ENCODE data around the gene FOXP1.
A peak's percentile ranks its signal among the peaks of the same experiment; 100 is the strongest.

The FOXP1 gene

GRCh38 chr3:71401695-71402231, 181.8 kb downstream of the FOXP1 start:
- no peak overlapping the region for H3K4me3 ChIP-seq (ENCODE audit: control insufficient read depth, low read depth, low read length)
- TF ChIP-seq, protein P1, sequence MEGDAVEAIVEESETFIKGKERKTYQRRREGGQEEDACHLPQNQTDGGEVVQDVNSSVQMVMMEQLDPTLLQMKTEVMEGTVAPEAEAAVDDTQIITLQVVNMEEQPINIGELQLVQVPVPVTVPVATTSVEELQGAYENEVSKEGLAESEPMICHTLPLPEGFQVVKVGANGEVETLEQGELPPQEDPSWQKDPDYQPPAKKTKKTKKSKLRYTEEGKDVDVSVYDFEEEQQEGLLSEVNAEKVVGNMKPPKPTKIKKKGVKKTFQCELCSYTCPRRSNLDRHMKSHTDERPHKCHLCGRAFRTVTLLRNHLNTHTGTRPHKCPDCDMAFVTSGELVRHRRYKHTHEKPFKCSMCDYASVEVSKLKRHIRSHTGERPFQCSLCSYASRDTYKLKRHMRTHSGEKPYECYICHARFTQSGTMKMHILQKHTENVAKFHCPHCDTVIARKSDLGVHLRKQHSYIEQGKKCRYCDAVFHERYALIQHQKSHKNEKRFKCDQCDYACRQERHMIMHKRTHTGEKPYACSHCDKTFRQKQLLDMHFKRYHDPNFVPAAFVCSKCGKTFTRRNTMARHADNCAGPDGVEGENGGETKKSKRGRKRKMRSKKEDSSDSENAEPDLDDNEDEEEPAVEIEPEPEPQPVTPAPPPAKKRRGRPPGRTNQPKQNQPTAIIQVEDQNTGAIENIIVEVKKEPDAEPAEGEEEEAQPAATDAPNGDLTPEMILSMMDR (conservative IDR thresholded peaks at IDR 0.05; ENCODE audit: control insufficient read depth, insufficient read depth, low read depth, low read length), result no peak
- no peak for DNase-seq (ENCODE audit: low read depth)

DNA sequence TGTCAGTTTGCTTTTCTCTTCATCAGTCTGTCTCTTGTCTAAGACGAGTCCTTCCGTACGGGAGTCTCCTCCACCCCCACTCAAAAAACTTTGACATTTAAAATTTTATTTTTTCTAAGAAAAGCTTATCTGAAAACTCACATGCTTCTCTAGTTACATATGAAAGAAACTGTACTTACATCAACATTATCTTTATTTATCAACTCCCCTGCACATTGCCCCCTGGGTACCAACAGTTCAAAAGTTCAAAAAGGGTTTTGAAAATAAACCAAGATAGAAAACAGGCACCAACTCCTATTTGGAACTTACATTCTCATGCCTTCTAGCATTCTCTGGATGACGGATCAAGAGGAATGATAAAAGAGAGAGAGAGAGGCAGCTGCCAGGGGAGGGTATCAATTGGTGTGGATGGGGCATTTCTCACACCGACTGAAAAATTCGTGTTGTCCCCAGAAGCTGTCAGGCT, 182.5 kb downstream of the FOXP1 start:
- TF ChIP-seq, protein P1 (conservative IDR thresholded peaks at IDR 0.05; ENCODE audit: control insufficient read depth, insufficient read depth, low read depth, low read length), result no peak
- no peak for DNase-seq (ENCODE audit: low read depth)

GRCh38 chr3:71399478-71399877, 184.1 kb downstream of the FOXP1 start:
- no peak for DNase-seq (ENCODE audit: low read depth)
- no peak overlapping the region for H3K4me3 ChIP-seq (ENCODE audit: control insufficient read depth, low read depth, low read length)
- TF ChIP-seq, protein P1 (conservative IDR thresholded peaks at IDR 0.05; ENCODE audit: control insufficient read depth, insufficient read depth, low read depth, low read length), result no peak

More for the DNA sequence above, 182.5 kb downstream of the FOXP1 start:
- H3K4me3 ChIP-seq (ENCODE audit: control insufficient read depth, low read depth, low read length), result no peak overlapping the region

- no peak for DNase-seq (ENCODE audit: low read depth)
- H3K4me3 ChIP-seq (ENCODE audit: control insufficient read depth, low read depth, low read length), result no peak overlapping the region
- TF ChIP-seq, protein P1 (conservative IDR thresholded peaks at IDR 0.05; ENCODE audit: control insufficient read depth, insufficient read depth, low read depth, low read length), result no peak
Measured at GRCh38 chr3:71398157-71398836, 185.2 kb downstream of the FOXP1 start.

DNA sequence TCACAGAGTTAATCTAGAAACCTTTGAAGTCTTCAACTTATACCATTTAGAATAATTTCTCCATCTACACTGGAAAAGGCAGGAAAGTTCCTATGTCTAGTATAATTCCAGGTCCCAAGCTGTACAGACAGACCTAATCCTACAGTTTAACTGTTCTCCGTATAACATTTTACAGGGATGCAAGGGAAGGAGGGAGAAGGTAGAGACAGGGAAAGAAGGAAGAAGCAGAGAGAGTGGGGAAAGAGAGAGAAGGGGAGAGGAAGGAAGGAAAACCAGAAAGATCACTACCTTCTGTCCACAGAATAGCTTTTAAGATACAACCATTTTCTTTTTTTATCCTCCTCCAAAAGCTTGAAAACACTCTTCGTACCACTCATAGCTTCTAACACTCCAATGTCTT, 185.8 kb downstream of the FOXP1 start:
- DNase-seq (ENCODE audit: low read depth), result no peak
- H3K4me3 ChIP-seq (ENCODE audit: control insufficient read depth, low read depth, low read length), result no peak overlapping the region
- TF ChIP-seq, protein P1 (conservative IDR thresholded peaks at IDR 0.05; ENCODE audit: control insufficient read depth, insufficient read depth, low read depth, low read length), result no peak

DNA sequence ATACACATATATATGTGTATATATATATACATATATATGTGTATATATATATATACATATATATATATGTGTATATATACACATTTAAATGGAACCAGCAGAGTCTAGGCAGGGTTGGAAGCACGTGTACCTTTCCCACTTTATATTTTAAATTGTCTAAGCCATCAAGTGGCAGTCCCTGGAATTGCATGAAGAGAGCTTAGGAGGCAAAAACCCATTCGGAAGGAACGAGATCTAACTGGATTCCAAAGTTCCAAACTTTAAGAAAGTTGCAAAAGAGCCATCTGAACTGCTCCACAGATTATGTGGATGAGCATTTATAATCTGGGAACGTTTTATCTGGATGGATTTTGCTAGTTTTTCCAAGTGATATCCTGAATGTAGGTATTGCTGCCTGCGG, 186.5 kb downstream of the FOXP1 start:
- H3K4me3 ChIP-seq (ENCODE audit: control insufficient read depth, low read depth, low read length), result no peak overlapping the region
- TF ChIP-seq, protein P1 (conservative IDR thresholded peaks at IDR 0.05; ENCODE audit: control insufficient read depth, insufficient read depth, low read depth, low read length), result peak; percentile 63
- peak; percentile 49 for DNase-seq (ENCODE audit: low read depth)
